Left lung (tissue), 10 donors: Measurements from ENCODE around the gene ZFYVE16. TPM values are rescaled to one million over a fixed set of nuclear protein-coding genes. Genes with fewer than 3 reads are reported as not detected.

Experiments
- ATAC-seq: fragments of 200-7000 bp; cut with Tn5 transposase; one replicate; pipeline ENCODE4 v1.9.1; 2020; ENCODE audit warnings: moderate library complexity
- DNase-seq, 4 donors: peaks; one replicate each; pipeline ENCODE4 v3.0.0-alpha.2; 2013 to 2020
- H3K27ac ChIP-seq, 2 donors: fragments of 200-600 bp; sonication (generic) in 1 of 2; one replicate each; pipeline versions ENCODE4 v1.5.0 to v1.8.0; 2020 to 2021
- H3K27me3 ChIP-seq, 2 donors: fragments of 200-600 bp; sonication (generic) in 1 of 2; one replicate each; pipeline versions ENCODE4 v1.5.0 to v1.8.0; 2020 to 2021
- H3K36me3 ChIP-seq, 2 donors: fragments of 200-600 bp; sonication (generic) in 1 of 2; one replicate each; pipeline versions ENCODE4 v1.5.0 to v1.8.0; 2020 to 2021
- H3K4me1 ChIP-seq, 2 donors: fragments of 200-600 bp; one replicate each; pipeline ENCODE4 v1.8.0; 2021
- H3K4me3 ChIP-seq, 2 donors: fragments of 200-600 bp; sonication (generic) in 1 of 2; one replicate each; pipeline versions ENCODE4 v1.5.0 to v1.8.0; 2020 to 2021; ENCODE audit warnings: mild to moderate bottlenecking in 1 of 2
- H3K9me3 ChIP-seq, 2 donors: fragments of 200-600 bp; sonication (generic) in 1 of 2; one replicate each; pipeline versions ENCODE4 v1.5.0 to v1.8.0; 2020 to 2021
- intact Hi-C, 2 donors: fragments of 100-400 bp; cut with DNase I; formaldehyde crosslinking; loops; one replicate each; pipeline versions ENCODE4 v1.11.2 to v1.14.2; 2022
- polyA plus RNA-seq, 6 donors: library from polyadenylated mRNA; unstranded; fragments of 120-200 nt; gene quantifications; one replicate each; pipeline ENCODE4 v1.2.1, GENCODE V29; 2013; ENCODE audit not compliant: insufficient read length in 6 of 6
- total RNA-seq, 2 donors: library from RNA; stranded (reverse); fragmentation: NEBNext Ultra II Directional; extraction: Animal tissue kit (Norgen Biotek cat#: 25700); gene quantifications; one replicate each; pipeline ENCODE4 v1.2.1, GENCODE V29; 2021
- TF ChIP-seq, protein P1 (sequence below), 2 donors: fragments of 200-600 bp; sonication (generic) in 1 of 2; IDR thresholded peaks; one replicate each; pipeline versions ENCODE4 v1.5.0 to v1.8.0; 2021; ENCODE audit warnings: antibody characterized with exemption in 2 of 2
- donor health status: DM: no; HTN: yes; CAD: no.
- donor health status: DM: no; HTN: no; CAD: no.

ZFYVE16 gene
- total and polyA plus RNA-seq, 8 donors, result 56.3 to 104 (median 73.5) TPM

DNA sequence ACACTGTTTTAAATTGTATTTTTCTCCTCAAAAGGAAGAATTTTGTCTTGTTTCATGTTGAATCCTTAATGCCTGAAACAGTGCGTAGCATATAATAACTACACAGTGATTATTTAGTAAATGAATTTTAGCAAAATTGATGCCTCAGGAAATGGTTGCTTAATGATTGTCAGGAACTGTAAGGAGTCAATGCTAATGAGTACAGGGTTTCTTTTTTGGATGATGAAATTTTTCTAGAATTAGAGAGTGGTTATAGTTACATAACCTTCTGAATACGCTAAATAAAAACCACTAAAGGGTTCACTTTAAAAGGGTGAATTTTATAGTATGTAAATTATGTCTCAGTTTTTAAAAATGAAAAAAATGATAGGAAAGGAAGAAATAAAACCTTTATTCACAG lies 94.9 kb downstream of the ZFYVE16 start:
- no peak overlapping the region for H3K4me3 ChIP-seq
- intact Hi-C loops, result no loop called here
- H3K36me3 ChIP-seq, result peaks cover 0 to 4% of the 10 kb centered on the region in 2 donors
- no peaks in the 10 kb centered on the region for H3K27me3 ChIP-seq
- peaks cover 0 to 19% of the 10 kb centered on the region in 2 donors for H3K4me1 ChIP-seq
- TF ChIP-seq, protein P1, sequence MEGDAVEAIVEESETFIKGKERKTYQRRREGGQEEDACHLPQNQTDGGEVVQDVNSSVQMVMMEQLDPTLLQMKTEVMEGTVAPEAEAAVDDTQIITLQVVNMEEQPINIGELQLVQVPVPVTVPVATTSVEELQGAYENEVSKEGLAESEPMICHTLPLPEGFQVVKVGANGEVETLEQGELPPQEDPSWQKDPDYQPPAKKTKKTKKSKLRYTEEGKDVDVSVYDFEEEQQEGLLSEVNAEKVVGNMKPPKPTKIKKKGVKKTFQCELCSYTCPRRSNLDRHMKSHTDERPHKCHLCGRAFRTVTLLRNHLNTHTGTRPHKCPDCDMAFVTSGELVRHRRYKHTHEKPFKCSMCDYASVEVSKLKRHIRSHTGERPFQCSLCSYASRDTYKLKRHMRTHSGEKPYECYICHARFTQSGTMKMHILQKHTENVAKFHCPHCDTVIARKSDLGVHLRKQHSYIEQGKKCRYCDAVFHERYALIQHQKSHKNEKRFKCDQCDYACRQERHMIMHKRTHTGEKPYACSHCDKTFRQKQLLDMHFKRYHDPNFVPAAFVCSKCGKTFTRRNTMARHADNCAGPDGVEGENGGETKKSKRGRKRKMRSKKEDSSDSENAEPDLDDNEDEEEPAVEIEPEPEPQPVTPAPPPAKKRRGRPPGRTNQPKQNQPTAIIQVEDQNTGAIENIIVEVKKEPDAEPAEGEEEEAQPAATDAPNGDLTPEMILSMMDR (IDR thresholded peaks at IDR 0.05), result no peak
- no peak for DNase-seq
- no peaks in the 10 kb centered on the region for H3K9me3 ChIP-seq
- peak overlapping the region in 1 of 2 donors; percentile 69 for H3K27ac ChIP-seq
- ATAC-seq, result no peak

DNA sequence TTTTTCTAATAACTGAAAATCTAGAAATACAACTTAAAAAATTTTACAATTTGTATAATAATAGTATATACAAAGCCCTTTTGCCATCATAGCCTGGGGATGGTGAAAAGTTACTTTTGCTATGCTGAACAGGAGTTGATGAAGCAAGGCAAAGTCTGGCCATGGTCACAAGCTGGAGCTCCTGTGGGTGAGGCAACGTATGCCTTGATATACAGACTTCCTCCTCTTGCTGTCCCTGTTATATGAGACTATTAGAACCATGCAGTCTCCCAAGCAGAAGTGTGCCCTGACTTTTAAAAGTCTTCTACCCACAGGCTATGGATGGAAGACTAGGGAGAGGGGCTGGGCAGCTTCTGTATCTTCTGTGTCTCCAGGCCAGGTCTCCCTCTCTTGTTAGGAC lies 95.8 kb downstream of the ZFYVE16 start:
- TF ChIP-seq, protein P1 (IDR thresholded peaks at IDR 0.05), result no peak
- intact Hi-C loops, result no loop called here
- Histone ChIP-seq H3K27me3 (no peaks in the 10 kb centered on the region), H3K4me3 (no peak overlapping the region), H3K9me3 (no peaks in the 10 kb centered on the region), H3K27ac (peak overlapping the region in 1 of 2 donors; percentile 69), H3K36me3 (peaks cover 0 to 4% of the 10 kb centered on the region in 2 donors), H3K4me1 (peaks cover 0 to 19% of the 10 kb centered on the region in 2 donors)
- DNase-seq, result peak in 1 of 4 donors; percentile 43
- peak; percentile 65 for ATAC-seq

DNA sequence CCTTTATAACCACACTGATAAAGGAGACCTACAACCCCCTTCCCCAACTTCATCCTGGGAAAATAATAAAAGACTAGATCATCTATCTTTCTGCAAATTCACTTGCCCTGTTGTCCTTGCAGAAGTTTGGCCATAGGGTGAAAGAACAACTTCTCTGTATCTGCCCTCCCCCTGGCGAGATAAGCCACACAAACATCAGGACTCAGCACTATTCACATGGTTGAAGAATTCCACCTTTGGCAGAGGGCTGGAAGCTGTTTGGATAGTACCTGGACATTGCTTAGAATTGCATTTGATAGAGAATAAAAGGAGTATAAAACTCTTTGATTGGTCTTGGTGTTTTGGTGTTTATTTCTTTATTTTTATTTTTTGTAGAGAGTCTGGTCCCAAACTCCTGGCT lies 97.0 kb downstream of the ZFYVE16 start:
- ATAC-seq, result no peak
- H3K27me3 ChIP-seq, result no peaks in the 10 kb centered on the region
- no peak for DNase-seq
- peaks cover 0 to 4% of the 10 kb centered on the region in 2 donors for H3K36me3 ChIP-seq
- H3K4me3 ChIP-seq, result no peak overlapping the region
- H3K9me3 ChIP-seq, result no peaks in the 10 kb centered on the region
- H3K27ac ChIP-seq, result peak overlapping the region in 1 of 2 donors; percentile 69
- H3K4me1 ChIP-seq, result peaks cover 0 to 19% of the 10 kb centered on the region in 2 donors
- intact Hi-C loops, result no loop called here
- TF ChIP-seq, protein P1 (IDR thresholded peaks at IDR 0.05), result no peak

DNA sequence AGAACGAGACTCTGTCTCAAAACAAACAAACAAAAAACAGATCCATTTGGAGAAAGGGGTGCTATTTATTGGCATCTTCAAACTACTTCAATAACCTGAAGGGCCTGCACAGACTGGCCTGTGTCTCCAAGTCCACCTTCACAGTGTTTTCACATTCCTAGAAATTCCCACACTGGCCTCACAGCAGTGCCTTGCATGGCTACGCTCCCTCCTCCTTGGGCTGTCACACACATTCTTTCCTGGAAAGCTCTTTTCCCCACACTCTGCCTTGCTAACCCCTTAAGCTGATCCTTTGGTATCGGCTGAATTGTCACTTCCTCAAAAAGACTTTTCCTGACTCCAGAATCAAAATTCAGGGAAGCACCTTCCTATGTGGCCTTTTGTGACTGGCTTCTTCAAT lies 99.8 kb downstream of the ZFYVE16 start:
- peaks cover 0 to 15% of the 10 kb centered on the region in 2 donors for H3K4me1 ChIP-seq
- no peak overlapping the region for H3K27ac ChIP-seq
- H3K36me3 ChIP-seq, result peaks cover 0 to 4% of the 10 kb centered on the region in 2 donors
- no peak for ATAC-seq
- no peak overlapping the region for H3K4me3 ChIP-seq
- H3K9me3 ChIP-seq, result no peaks in the 10 kb centered on the region
- TF ChIP-seq, protein P1 (IDR thresholded peaks at IDR 0.05), result no peak
- no peak for DNase-seq
- intact Hi-C loops, result no loop called here
- no peaks in the 10 kb centered on the region for H3K27me3 ChIP-seq

DNA sequence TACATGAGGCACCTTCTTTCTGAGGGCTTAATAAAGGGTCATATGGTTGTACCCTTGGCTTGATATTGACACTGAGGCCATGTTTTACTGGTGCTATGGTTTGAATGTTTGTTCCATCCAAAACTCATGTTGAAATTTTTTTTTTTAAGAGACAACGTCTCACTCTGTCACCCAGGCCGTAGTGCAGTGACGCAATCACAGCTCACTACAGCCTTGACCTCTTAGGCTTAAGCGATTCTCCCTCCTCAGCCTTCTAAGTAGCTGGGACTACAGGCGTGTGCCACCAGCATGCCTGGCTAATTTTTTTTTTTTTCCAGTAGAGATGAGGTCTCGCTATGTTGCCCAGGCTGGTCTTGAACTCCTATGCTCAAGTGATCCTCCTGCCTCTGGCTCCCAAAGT lies 101.0 kb downstream of the ZFYVE16 start:
- DNase-seq, result no peak
- no peak for ATAC-seq
- H3K9me3 ChIP-seq, result no peaks in the 10 kb centered on the region

More for the DNA sequence above, 101.0 kb downstream of the ZFYVE16 start:
- no peak overlapping the region for H3K27ac ChIP-seq
- H3K4me1 ChIP-seq, result peaks cover 0 to 4% of the 10 kb centered on the region in 2 donors
- H3K36me3 ChIP-seq, result peaks cover 0 to 11% of the 10 kb centered on the region in 2 donors
- H3K4me3 ChIP-seq, result no peak overlapping the region
- intact Hi-C loops, result no loop called here
- H3K27me3 ChIP-seq, result no peaks in the 10 kb centered on the region
- TF ChIP-seq, protein P1 (IDR thresholded peaks at IDR 0.05), result no peak
